Activated CD4-positive, alpha-beta T cell treated with anti-CD3 and anti-CD28 coated beads, Interleukin-2, Interleukin-4, amounts not matched to agents 100 ng/mL and 50 ng/mL, durations not matched to agents 16 hours and 8 hours (primary cell): ENCODE results near the gene CYB561D1.

Source experiments
- DNase-seq: peaks from one replicate; pipeline ENCODE4 v3.0.0-alpha.2; 2020; ENCODE audit warnings: low spot score

CYB561D1 gene

GRCh38 chr1:109481646-109482045 lies 12.2 kb upstream of the CYB561D1 start:
- DNase-seq = no peak

DNA sequence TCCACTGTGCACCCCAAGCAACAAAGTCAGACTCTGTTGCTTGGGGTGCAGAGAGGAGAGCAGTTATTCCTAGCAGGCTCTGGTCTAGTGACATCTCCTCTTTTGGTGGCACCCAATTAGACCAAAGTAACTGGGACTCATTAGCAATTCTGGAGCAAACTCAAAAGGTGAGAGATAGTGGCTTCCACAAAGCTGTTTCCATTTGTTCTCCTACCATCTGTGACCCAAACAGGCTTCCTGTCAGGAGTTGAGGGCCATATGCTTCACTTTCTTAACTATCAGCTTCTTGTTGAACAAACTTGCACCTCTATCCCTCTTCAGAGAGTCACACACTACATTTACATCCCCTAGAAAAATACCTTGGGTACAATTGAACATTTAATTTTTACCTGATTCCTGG lies 11.7 kb upstream of the CYB561D1 start:
- DNase-seq = no peak

DNA sequence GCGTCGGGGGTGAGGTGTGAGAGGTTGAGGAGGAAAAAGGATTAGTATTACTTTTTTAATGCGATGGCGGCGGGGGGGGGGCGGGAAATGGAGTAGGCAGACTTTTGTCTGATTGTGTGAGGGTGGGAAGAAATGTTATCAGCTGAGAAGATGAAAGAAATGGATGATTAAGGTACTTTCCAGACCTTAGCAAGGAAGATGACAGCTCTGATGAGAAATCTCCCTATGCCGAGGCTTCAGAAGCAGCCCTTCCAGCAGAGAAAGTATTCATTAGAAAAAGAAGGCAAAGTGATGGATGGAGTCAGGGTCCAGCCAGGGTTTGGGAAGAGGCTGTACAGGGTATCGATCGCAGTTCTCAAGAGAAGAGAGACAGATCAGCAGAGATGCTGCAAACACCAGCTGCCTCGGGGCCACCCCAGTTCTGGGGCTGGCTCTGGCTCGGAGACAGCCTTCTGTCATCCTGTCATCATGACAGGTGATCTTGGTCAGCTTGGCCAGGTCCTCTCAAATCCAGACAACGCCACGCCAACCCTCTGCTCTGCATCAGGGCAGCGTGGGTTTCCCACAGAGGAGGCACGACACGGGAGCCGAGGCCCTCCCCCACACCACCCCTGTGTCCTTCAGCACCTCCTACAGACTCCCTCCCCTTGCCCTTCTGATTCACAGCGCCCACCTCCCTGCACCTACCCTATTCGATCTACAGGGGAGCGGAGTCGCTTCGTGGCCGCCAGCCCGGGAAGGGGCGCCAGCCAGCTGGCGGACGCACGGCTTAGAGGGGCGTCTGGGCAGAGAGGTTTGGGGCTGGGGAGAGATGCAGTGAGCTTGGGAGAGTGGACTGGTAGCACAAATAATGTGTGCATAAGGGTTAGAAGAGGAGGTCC lies 10.9 kb upstream of the CYB561D1 start:
- DNase-seq = peak; percentile 19

- peak; percentile 94 for DNase-seq
These were observed 10.0 kb upstream of the CYB561D1 start, which contains the start of gene ATXN7L2 for GRCh38 chr1:109483672-109484518. TSS of gene ATXN7L2 (plus strand) at chr1:109483905. CDS start at chr1:109483954, 49 bp downstream.

- DNase-seq = no peak
These were observed 9.3 kb upstream of the CYB561D1 start for GRCh38 chr1:109484519-109484975.

- DNase-seq = no peak
These were observed 8.9 kb upstream of the CYB561D1 start for GRCh38 chr1:109485001-109485400.

GRCh38 chr1:109487261-109487660 lies 6.6 kb upstream of the CYB561D1 start:
- DNase-seq = no peak

DNA sequence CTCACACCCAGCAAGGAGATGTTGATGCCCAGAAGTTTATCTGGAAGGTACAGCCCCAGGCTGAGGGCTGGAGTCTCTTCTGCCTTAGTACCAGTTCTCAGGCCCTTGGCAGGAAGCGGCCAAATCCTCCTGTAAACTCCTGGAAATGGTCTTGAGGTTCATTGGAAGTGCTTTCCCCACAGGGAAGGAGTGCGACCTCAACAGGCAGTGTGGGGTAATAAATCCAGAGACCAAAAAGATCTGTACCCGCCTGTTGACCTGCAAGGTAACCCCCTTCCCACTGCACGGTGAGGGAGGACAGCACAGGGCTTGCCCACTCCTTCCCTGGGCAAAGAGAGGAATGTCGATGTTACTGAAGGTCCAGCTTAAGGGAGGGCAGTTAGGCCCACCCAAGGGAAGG lies 5.7 kb upstream of the CYB561D1 start:
- no peak for DNase-seq

- no peak for DNase-seq
These were observed 5.2 kb upstream of the CYB561D1 start for GRCh38 chr1:109488696-109489095.

- DNase-seq = peak; percentile 68
These were observed 3.6 kb upstream of the CYB561D1 start for GRCh38 chr1:109490029-109490933.

GRCh38 chr1:109490934-109491302 lies 3.0 kb upstream of the CYB561D1 start:
- DNase-seq = no peak

GRCh38 chr1:109491372-109491771 lies 2.5 kb upstream of the CYB561D1 start:
- DNase-seq = no peak

DNA sequence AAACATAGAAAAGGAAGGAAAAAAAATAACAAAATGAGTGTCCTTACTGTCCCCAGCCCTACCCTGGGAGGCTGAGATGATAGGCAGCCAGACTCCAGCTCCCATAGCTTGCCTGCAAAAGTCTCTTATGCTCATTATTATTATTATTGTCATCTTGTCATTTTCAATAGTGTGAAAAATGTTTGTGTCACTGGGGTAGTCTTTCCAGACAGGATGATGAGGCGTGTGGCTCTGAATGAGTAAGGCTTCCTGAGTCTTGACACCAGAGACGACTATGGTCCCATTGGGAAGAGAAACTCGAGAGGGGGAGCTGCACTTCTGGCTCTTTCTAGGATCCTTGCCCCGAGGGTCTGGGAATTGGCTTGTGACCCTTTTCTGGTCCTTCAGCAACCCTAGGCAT lies 1.1 kb upstream of the CYB561D1 start:
- no peak for DNase-seq

GRCh38 chr1:109493227-109493626 lies 667 bp upstream of the CYB561D1 start:
- DNase-seq = no peak

DNA sequence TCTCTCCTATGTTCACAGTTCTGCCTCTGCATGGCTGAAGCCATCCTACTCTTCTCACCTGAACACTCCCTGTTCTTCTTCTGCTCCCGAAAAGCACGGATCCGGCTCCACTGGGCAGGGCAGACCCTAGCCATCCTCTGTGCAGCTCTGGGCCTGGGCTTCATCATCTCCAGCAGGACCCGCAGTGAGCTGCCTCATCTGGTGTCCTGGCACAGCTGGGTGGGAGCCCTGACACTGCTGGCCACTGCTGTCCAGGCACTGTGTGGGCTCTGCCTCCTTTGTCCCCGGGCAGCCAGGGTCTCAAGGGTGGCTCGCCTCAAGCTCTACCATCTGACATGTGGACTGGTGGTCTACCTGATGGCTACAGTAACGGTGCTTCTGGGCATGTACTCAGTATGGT lies 1.8 kb downstream of the CYB561D1 start:
- no peak for DNase-seq

GRCh38 chr1:109497449-109498160 lies 3.7 kb downstream of the CYB561D1 start:
- no peak for DNase-seq

DNA sequence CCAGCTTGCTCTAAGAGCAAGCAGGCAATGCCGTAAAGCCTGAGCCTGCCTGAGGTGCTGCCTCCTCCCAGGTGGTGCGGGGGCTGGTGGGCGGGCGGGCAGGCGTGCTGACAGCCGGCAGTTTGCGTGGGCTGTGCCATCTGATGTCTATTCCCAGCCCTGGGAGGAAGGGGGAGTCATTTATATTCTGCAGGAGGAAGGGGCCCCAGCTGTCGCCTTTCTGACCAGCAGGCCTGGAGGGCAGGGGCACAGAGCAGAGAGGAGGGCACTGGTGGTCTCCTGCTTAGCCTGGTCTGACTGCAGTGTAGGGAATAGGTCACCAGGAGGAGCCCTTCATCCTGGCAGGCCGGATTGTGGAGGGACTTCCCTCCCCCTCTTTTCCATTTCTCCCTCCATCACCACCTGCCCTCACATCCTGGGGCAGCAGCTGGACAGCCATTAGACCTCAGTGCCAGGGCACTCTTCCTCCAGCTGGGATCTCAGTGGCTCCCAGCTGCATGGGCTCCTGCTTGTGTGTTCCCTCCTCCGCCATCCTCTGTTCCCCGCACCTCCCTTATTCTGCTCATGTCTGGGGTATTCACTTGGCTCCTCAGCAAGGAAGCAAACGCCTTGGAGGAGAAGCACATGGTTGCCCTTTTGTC lies 4.4 kb downstream of the CYB561D1 start:
- no peak for DNase-seq

DNA sequence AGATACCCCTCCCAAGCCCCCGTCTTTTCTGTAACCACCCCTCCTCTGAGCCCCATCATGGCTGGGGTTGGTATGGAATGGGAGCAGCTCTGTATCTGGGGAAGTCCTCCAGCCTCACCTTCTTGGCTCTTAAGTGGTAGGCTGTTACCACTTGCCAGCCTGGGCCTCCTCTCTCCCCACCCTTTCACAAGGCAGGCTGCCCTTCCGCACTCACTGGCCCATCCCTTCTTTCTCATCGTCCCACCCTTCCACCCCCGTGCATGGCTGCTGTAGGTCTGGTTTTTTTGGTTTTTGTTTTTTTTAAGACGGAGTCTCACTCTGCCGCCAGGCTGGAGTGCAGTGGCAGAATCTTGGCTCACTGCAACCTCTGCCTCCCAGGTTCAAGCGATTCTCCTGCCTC lies 5.2 kb downstream of the CYB561D1 start:
- no peak for DNase-seq

DNA sequence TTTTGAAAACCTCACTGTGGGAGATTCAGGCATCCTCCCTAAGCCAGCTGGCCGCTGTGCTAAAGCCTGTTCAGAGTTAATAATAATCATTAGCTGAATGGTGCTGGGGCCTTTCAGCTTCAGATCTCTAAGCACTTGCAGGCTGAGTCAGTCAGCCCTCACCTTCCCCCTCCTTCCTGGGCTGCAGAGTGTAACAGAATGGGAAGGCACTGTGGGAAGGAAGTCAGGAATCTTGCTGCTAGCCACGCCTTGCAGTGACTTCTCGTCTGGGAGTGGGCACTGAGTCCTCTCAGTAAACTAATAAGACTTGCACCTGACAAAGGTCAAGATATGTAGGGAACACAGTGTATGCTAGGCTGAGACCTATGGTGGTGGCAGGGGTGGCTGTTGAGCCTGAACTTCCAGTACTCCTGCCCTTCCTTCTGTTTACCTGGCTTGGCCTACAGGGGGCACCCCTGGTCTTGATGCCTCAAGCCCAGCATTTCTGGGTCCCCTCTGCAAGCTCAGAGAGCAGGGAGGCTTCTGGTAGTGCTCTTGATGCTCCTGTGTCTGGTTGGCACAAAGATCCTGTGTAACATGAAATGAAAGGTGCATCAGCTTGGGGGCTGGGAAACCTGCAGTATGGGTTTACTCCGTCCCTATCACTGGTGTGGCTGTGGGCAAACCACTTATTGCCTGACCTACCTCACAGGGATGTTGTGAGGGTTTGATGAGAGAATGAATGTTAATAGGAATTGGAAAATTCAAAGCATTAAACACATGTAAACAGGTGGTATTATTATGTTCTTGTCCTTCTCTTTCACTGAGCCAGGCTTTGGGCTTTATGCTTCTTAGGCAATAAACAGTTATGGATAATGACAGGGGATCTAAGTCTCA lies 6.0 kb downstream of the CYB561D1 start:
- peak; percentile 34 for DNase-seq

DNA sequence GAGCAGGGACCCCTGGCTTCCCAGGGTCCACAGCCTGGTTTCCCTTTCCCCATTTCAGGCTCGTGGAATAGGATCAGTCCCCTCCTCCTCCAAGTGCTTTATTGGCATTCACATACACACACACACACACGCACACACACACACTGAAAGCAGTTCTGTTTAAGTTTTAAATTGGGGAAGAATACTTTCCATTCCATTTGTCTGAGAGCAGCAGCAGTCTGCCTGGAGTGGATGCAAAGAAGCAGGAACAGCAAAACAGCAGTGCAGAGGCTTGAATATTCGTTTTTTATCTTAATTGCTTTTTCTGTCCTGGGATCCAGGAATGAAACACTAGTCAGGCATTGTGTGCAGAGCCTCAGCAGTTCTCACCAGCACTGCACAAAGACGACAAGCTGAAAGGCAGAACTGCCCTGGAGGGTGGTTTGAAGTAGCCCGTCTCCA lies 7.1 kb downstream of the CYB561D1 start:
- no peak for DNase-seq
